Lower leg skin (tissue), 3 donors: ENCODE data around the gene NUPR1.

Experiments
- POLR2A ChIP-seq, 2 donors: fragments of 450-650 bp; IDR thresholded peaks; one replicate each; pipeline ENCODE4 v1.6.1; 2016 to 2017; ENCODE audit warnings: antibody characterized with exemption in 2 of 2, mild to moderate bottlenecking in 1 of 2, moderate library complexity in 1 of 2
- TF ChIP-seq, protein P1 (sequence below), 3 donors: fragments of 450-650 bp; IDR thresholded peaks; one replicate each; pipeline ENCODE4 v1.5.1; 2016; ENCODE audit warnings: antibody characterized with exemption in 3 of 3, mild to moderate bottlenecking in 3 of 3, moderate library complexity in 2 of 3

GRCh38 chr16:28585674-28586073 is 46.9 kb upstream of the NUPR1 start:
- TF ChIP-seq, protein P1, sequence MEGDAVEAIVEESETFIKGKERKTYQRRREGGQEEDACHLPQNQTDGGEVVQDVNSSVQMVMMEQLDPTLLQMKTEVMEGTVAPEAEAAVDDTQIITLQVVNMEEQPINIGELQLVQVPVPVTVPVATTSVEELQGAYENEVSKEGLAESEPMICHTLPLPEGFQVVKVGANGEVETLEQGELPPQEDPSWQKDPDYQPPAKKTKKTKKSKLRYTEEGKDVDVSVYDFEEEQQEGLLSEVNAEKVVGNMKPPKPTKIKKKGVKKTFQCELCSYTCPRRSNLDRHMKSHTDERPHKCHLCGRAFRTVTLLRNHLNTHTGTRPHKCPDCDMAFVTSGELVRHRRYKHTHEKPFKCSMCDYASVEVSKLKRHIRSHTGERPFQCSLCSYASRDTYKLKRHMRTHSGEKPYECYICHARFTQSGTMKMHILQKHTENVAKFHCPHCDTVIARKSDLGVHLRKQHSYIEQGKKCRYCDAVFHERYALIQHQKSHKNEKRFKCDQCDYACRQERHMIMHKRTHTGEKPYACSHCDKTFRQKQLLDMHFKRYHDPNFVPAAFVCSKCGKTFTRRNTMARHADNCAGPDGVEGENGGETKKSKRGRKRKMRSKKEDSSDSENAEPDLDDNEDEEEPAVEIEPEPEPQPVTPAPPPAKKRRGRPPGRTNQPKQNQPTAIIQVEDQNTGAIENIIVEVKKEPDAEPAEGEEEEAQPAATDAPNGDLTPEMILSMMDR (IDR thresholded peaks at IDR 0.05) = no peak
- no peak for TF ChIP-seq POLR2A (IDR thresholded peaks at IDR 0.05)
